ENCODE measurements around the gene BZW1.

The BZW1 gene

GRCh38 chr2:200811333-200812121 is at the start of gene BZW1:
TSS of gene BZW1 (plus strand) at chr2:200811910. CDS start at chr2:200813218, 1,308 bp downstream.
- TF ChIP-seq CTCF (IDR thresholded peaks at IDR 0.05; ENCODE audit: low read depth, low read length), result no peak
- in situ Hi-C loops (cut with HindIII; ENCODE audit: low sequenced_read_pairs), result no loop called here
- DNase-seq (ENCODE audit: low read depth, low spot score), result peak; percentile 98
- H3K4me3 ChIP-seq (ENCODE audit: low read depth, low read length), result peak within 1 kb of the TSS; percentile 95

- H3K4me3 ChIP-seq (ENCODE audit: low read depth, low read length), result no peak overlapping the region
- TF ChIP-seq CTCF (IDR thresholded peaks at IDR 0.05; ENCODE audit: low read depth, low read length), result no peak
- in situ Hi-C loops (cut with HindIII; ENCODE audit: low sequenced_read_pairs), result no loop called here
- DNase-seq (ENCODE audit: low read depth, low spot score), result peak; percentile 55
Observed at GRCh38 chr2:200762127-200762526, 49.6 kb upstream of the BZW1 start.

- H3K4me3 ChIP-seq (ENCODE audit: low read depth, low read length), result no peak overlapping the region
- in situ Hi-C loops (cut with HindIII; ENCODE audit: low sequenced_read_pairs), result no loop called here
- DNase-seq (ENCODE audit: low read depth, low spot score), result peak; percentile 18
- TF ChIP-seq CTCF (IDR thresholded peaks at IDR 0.05; ENCODE audit: low read depth, low read length), result no peak
Observed at GRCh38 chr2:200763422-200763821, 48.3 kb upstream of the BZW1 start.

GRCh38 chr2:200765139-200765951 is 46.4 kb upstream of the BZW1 start:
- TF ChIP-seq CTCF (IDR thresholded peaks at IDR 0.05; ENCODE audit: low read depth, low read length), result no peak
- in situ Hi-C loops (cut with HindIII; ENCODE audit: low sequenced_read_pairs), result no loop called here
- peak; percentile 97 for DNase-seq (ENCODE audit: low read depth, low spot score)
- H3K4me3 ChIP-seq (ENCODE audit: low read depth, low read length), result no peak overlapping the region

- in situ Hi-C loops (cut with HindIII; ENCODE audit: low sequenced_read_pairs), result no loop called here
- DNase-seq (ENCODE audit: low read depth, low spot score), result peak; percentile 66
- H3K4me3 ChIP-seq (ENCODE audit: low read depth, low read length), result no peak overlapping the region
- no peak for TF ChIP-seq CTCF (IDR thresholded peaks at IDR 0.05; ENCODE audit: low read depth, low read length)
Observed at GRCh38 chr2:200765995-200766660, 45.6 kb upstream of the BZW1 start.

GRCh38 chr2:200767111-200767885 is 44.4 kb upstream of the BZW1 start:
- H3K4me3 ChIP-seq (ENCODE audit: low read depth, low read length), result no peak overlapping the region
- DNase-seq (ENCODE audit: low read depth, low spot score), result no peak
- in situ Hi-C loops (cut with HindIII; ENCODE audit: low sequenced_read_pairs), result no loop called here
- no peak for TF ChIP-seq CTCF (IDR thresholded peaks at IDR 0.05; ENCODE audit: low read depth, low read length)
